RWPE1 (cell line): ENCODE data around the gene GDF9.

Source experiments
- CTCF ChIA-PET: fragments of 350-600 bp; sonication (Branson Sonifier 250); formaldehyde crosslinking; extraction: SDS; loops from one replicate; lab custom pipeline; 2021; lab: Yijun Ruan, JAX
- POLR2A ChIA-PET: fragments of 400-600 bp; formaldehyde crosslinking; extraction: SDS; loops from one replicate; lab custom pipeline; 2020; ENCODE audit warnings: antibody characterized with exemption; ENCODE audit not compliant: low non-redundant PET; lab: Yijun Ruan, JAX
- DNase-seq: peaks from one replicate; pipeline ENCODE4 v3.0.0; 2012; ENCODE audit warnings: low spot score
- H3K27ac ChIP-seq: fragments of 450-650 bp; 2 replicates; pipeline ENCODE4 v1.5.1; 2017
- CTCF ChIP-seq: fragments of 450-650 bp; conservative IDR thresholded peaks from 2 replicates; pipeline ENCODE4 v1.5.1; 2017; ENCODE audit warnings: low read depth, mild to moderate bottlenecking

The GDF9 gene

GRCh38 chr5:132901036-132901435 lies 34.8 kb upstream of the GDF9 start:
- no peak for DNase-seq
- ChIA-PET POLR2A (no interaction called here), CTCF (interaction anchor here (0.7 to 1.3 kb wide), 2 partner anchors 9 to 15 kb away, joined by 3 to 4 read pairs; no protein-coding TSS in a partner anchor)
- TF ChIP-seq CTCF: no peak
- H3K27ac ChIP-seq: no peak overlapping the region

- no peak for DNase-seq
- ChIA-PET CTCF (interaction anchor here (0.7 to 1.2 kb wide), 5 partner anchors 7 to 64 kb away, joined by 3 to 5 read pairs (median 4); no protein-coding TSS in a partner anchor), POLR2A (no interaction called here)
- no peak overlapping the region for H3K27ac ChIP-seq
- no peak for TF ChIP-seq CTCF
Observed at GRCh38 chr5:132898094-132898493, 31.8 kb upstream of the GDF9 start.

- no peak for DNase-seq
- no peak for TF ChIP-seq CTCF
- ChIA-PET CTCF (interaction anchor here (0.8 kb wide), 1 partner anchor 510 kb away, joined by 7 read pairs; no protein-coding TSS in a partner anchor), POLR2A (no interaction called here)
- no peak overlapping the region for H3K27ac ChIP-seq
Observed at GRCh38 chr5:132896685-132897084, 30.4 kb upstream of the GDF9 start.

- TF ChIP-seq CTCF: no peak
- ChIA-PET CTCF (interaction anchor here (0.6 kb wide), 1 partner anchor 8 kb away, joined by 6 read pairs; no protein-coding TSS in a partner anchor), POLR2A (no interaction called here)
- DNase-seq: no peak
- H3K27ac ChIP-seq: no peak overlapping the region
Observed at GRCh38 chr5:132895719-132896305, 29.5 kb upstream of the GDF9 start.

- no peak for DNase-seq
- no peak overlapping the region for H3K27ac ChIP-seq
- no peak for TF ChIP-seq CTCF
- CTCF ChIA-PET: interaction anchor here (0.6 to 0.7 kb wide), 3 partner anchors 8 to 1377 kb away, joined by 3 read pairs; no protein-coding TSS in a partner anchor
- POLR2A ChIA-PET: no interaction called here
Observed at GRCh38 chr5:132890817-132891216, 24.5 kb upstream of the GDF9 start.

- DNase-seq: no peak
- CTCF ChIA-PET: no interaction called here
- no peak for TF ChIP-seq CTCF
- POLR2A ChIA-PET: no interaction called here
- no peak overlapping the region for H3K27ac ChIP-seq
Observed at GRCh38 chr5:132889501-132889900, 23.2 kb upstream of the GDF9 start.
